Stimulated activated CD4-positive, alpha-beta T cell treated with anti-CD3 and anti-CD28 coated beads, Interleukin-4, amount 100 ng/mL, for 48 hours (primary cell): ENCODE measurements around the gene NALCN.
"Not testable (repeated sequence)": the region's sequence is repeated elsewhere in the genome, so short reads cannot be mapped to it uniquely, and the experiment has no call there.

Experiments used
- DNase-seq, 2 donors: peaks; one replicate each; pipeline ENCODE4 v3.0.0-alpha.2; 2020; ENCODE audit warnings: low read depth in 2 of 2

NALCN gene

GRCh38 chr13:101341464-101341863, 74.8 kb downstream of the NALCN start:
- DNase-seq, result no peak

DNA sequence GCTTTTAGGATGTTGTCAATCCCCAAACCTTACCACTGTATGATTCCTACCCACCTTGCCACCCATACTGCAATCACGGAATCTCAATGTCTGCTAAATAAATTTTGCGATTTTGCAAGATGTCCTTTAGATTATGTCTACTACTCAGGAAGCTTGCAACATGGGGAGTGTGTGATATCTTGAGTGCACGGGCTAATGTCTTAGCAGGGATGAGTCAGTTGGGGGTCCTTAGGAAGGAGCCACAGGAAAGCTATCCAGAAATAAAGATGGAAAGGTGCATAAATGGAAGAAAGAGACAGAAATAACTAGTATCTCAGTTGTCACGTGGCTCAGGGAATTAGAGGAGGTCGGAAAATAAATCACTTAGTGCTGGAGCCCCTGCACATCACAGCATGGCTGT, 77.1 kb downstream of the NALCN start:
- no peak for DNase-seq

DNA sequence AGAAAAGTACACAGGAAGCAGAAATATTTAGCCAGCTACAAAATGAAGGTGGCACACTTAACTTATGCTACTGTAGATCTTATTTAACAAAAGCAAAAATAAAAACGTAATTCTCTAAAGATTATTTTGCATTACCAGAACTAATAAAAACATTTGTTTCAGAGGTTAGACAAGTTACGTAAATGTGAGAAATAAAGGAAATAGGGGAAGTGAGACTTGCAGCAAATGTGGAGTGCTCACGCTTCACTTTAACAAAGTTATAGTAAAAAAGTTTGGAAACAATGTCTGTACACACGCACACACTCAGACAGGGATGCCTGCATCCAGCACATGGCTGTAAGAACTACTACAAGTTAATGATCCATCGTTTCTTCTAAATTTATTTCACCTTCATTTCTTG, 83.7 kb downstream of the NALCN start:
- DNase-seq, result no peak

- no peak for DNase-seq
Measured at GRCh38 chr13:101331731-101332130, 84.6 kb downstream of the NALCN start.

DNA sequence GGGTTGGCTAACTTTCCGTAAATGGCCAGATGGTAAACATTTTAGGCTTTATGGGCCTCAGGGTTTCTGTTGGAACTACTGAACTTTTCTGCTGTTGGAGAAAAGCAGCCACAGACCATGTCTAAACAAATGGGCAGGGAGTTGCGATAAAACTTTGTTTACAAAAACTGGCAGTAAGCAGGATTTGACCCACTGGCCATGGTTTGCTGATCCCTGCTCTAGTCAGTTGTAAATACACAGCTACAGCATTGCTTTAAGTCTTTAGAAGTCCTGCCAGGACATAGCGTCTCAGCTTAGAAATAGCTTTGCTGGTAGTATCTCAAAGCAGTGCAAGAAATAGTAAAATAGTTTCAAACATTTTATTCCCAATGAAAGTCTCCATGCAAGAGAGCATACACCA, 88.4 kb downstream of the NALCN start:
- no peak for DNase-seq

DNA sequence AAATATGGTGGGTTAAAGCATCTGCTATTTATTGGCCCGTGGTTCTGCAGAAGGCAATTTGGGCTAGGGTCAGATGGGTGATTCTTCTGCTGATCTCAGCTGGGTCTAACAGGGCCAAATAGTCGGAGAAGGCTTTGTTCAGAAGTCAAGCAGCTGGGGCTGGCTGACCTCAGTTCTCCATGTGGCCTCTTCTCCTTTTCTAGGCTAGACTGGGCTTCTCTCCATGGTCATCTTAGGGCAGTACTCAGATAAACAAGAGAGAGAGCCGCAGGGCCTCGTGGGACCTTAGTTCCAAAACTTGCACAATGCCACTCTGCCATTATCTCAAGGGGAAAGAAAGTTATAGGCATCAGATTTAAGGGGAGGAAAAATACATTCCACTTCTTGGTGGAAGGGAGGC, 89.6 kb downstream of the NALCN start:
- no peak for DNase-seq

- no peak for DNase-seq
Measured at GRCh38 chr13:101325423-101325822, 90.9 kb downstream of the NALCN start.

- DNase-seq, result no peak
Measured at GRCh38 chr13:101323601-101324000, 92.7 kb downstream of the NALCN start.

- no peak for DNase-seq
Measured at GRCh38 chr13:101317986-101318523, 98.3 kb downstream of the NALCN start.

DNA sequence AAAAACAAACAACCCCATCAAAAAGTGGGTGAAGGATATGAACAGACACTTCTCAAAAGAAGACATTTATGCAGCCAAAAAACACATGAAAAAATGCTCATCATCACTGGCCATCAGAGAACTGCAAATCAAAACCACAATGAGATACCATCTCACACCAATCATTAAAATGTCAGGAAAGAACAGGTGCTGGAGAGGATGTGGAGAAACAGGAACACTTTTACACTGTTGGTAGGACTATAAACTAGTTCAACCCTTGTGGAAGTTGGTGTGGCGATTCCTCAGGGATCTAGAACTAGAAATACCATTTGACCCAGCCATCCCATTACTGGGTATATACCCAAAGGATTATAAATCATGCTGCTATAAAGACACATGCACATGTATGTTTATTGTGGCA, 102.8 kb downstream of the NALCN start:
- DNase-seq, result not testable (repeated sequence)

GRCh38 chr13:101309014-101309619, 107.2 kb downstream of the NALCN start:
- DNase-seq, result no peak

GRCh38 chr13:101308247-101309013, 107.9 kb downstream of the NALCN start:
- no peak for DNase-seq

DNA sequence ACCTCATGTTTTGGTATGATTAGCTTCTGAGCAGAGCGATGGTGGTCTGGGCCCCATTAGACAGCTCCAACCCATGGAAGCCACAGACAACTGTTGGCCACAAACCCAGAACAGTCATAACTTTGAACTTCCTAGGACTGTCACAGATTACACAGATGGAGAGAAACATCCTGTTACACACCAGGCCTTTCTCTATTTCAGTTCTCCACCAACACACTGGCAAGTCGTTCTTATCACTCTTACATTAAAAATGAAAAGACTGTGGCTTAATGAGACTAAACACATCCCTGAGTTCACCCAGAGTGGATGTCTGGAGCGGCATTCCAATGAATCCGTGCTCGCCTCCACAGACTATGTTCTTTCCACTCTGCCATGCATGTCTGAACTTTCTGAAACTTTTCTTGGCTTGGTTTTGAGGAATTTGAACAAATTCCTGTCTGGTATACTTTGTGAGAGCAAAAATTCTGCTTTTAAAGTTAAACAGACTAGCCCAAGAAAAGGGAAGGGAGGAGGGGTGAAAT, 109.1 kb downstream of the NALCN start:
- no peak for DNase-seq

DNA sequence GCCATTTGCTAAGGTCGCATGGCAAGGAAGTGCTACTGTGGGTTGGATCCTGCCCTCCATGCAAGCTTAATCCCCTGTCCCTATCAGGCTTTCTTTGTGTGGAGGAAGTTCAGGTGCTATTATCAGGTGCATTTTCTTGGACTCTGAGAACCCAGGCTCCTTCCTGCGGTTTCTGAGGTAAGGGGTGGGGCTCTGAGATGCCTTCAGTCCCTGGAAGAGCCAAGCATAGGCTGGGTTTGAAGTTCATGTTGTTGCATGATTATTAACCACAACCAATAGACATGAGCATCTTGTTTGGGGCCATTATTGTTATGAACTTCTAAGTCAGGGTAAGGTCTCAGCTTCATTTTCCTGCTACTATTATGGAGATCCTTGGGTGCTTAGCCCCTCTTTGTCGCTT, 109.5 kb downstream of the NALCN start:
- no peak for DNase-seq

DNA sequence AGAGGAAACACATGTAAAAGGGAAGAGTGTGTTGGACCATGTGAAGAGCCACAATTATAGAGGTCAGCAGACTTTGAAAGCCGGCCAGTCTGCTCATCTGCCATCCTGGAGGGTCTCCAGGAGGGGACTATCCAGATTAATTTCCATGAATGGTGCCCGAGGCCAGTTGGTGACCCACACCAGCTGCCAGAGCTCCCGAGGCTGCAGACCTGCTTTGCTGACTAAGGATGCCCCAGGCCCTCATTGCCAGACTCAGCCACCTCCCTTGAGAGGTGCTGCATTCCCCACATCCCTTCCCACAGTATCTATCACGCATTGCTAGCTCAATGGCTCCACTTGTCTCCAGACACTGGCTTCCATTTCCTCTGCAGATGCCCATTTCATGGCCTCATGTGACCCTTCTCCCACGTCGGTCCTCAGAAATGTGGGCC, 110.3 kb downstream of the NALCN start:
- no peak for DNase-seq

DNA sequence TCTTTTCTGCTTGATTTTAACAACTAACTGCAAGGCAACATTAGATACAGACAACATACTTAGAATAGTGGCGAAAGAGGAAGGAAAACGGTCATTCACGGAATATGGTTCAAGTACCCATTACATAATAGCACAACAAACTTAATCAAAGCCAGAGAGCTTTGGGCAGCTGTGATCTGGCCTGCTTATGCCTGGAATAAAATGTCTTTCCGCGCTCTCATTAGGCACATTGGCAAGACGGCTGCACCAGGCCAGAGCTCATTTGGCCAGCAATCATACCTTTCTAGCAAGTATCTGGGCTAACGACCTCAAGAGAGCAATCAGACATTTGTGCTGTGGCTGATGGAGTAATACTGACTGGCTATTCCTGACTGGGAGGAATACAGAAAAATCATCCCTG, 112.8 kb downstream of the NALCN start:
- no peak for DNase-seq

DNA sequence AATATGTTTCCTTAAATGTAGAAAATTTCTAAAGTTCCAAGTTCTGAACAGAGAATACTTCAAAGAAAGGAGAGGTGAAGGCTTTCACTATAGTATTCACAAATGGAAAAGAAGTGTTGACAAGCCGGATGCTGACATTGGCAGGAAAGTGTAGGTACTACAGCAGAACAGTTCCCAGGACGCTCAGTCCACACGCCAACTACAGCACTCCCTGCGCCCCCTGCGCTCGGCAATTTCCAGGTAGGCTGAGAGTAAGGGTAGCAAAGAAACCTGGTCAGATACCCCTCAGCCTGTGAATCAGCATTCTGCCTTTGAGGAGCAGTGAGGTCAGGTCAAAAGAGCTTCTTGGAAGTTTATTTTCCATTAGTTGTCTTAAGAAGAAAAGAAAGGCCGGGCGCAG, 115.3 kb downstream of the NALCN start:
- DNase-seq, result no peak

DNA sequence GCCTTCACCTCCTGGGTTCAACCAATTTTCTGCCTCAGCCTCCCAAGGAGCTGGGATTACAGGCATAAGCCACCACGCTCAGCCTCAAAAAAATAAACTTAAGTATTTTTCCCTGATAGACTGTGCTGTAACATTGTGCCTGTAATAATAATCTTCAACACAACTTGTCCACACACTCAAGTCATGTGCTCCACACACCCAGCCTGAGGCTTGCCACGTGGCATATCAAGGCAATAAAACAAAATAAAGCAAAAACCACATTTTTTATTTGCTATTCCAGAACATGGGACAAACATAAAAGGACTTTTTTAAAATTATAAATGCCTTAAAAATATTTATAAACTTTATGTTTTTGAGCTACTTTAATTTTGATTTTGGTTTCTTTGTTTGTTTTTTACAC, 115.8 kb downstream of the NALCN start:
- no peak for DNase-seq

DNA sequence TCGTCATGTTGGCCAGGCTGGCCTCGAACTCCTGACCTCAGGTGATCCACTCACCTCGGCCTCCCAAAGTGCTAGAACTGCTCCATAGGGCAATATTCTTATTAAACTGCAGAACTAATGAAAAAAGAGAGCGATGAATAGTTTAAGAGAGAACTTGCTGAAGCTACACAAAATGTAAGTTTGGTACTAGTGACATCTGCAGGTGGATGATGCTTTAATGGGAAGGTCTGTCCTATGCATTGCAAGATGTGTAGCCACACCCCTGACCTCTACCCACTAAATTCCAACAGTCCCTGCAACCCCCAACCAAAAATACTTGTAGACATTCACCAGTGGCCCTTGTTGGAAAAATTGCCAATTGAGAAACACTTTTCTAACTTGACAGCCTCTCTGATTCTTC, 117.8 kb downstream of the NALCN start:
- no peak for DNase-seq

DNA sequence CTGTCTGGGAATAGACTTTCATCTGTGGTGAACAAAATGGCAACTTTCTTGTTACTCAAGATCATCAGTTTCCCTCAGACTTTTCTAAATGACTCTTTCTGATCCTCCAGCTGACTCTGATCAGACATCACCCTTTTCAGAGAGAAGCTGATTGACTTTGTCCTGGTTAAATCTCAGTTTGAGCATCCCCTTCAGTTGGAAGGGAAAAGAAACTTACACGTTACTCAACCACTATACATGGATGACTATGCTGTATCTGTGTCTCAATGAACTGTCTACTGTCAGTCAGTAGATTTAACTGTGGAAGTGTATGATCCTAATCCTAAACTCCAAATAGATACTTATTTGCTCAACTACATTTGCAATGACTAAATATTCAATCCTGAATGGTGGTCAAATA, 118.5 kb downstream of the NALCN start:
- DNase-seq, result no peak

DNA sequence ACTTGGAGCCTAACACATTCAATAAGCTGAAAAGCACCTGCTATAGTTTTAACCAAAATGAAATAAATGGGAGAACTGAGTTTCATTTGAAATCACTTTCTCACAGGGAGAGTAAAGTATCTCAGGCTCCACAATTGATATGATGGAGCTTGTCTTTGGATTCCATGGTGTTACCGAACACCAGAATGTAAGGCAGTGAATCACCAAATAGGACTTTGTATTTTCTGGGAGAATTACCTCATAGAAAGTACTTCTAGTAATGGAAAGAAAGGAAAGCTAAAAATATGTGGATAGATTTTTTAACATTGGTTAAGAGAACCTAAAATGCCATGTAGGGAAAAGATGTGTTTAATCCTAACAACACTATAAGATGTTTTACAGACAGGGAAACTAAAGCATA, 123.6 kb downstream of the NALCN start:
- no peak for DNase-seq

- DNase-seq, result no peak
Measured at GRCh38 chr13:101291646-101292515, 124.4 kb downstream of the NALCN start.
